ENCODE measurements around the gene RNF5.

RNF5 gene

GRCh38 chr6:32151863-32152768 is 26.1 kb upstream of the RNF5 start, which contains the start of gene PRRT1:
PRRT1 (minus strand) TSS chr6:32151939; CDS start chr6:32151827, 112 bp downstream.
- peak in 32 of 58 donors; percentile 16 to 69 (median 37) for DNase-seq

- peak in 15 of 58 donors; percentile 11 to 50 (median 35) for DNase-seq
Measured at GRCh38 chr6:32152769-32153563, 25.2 kb upstream of the RNF5 start.

GRCh38 chr6:32153564-32154513 is 24.4 kb upstream of the RNF5 start, which contains the start of gene PPT2:
PPT2 (plus strand) TSS chr6:32154141; CDS start chr6:32154595, 454 bp downstream.
- peak; percentile 51 to 95 (median 87) for DNase-seq

GRCh38 chr6:32154514-32155161 is 23.6 kb upstream of the RNF5 start:
- DNase-seq: peak in 43 of 58 donors; percentile 23 to 79 (median 55)

GRCh38 chr6:32156891-32157290 is 21.3 kb upstream of the RNF5 start:
- no peak for DNase-seq

- DNase-seq: no peak
Measured at GRCh38 chr6:32158052-32158451, 20.2 kb upstream of the RNF5 start.

GRCh38 chr6:32163559-32164258 is 14.5 kb upstream of the RNF5 start:
- DNase-seq: peak in 1 of 58 donors; percentile 13

GRCh38 chr6:32164295-32164694 is 13.9 kb upstream of the RNF5 start, which contains the start of gene EGFL8:
EGFL8 (plus strand) TSS chr6:32164595; CDS start chr6:32166166, 1,571 bp downstream.
- DNase-seq: no peak

- DNase-seq: no peak
Measured at GRCh38 chr6:32166411-32167061, 11.7 kb upstream of the RNF5 start.

GRCh38 chr6:32167154-32167760 is 10.9 kb upstream of the RNF5 start:
- DNase-seq: no peak

- no peak for DNase-seq
Measured at GRCh38 chr6:32167761-32168262, 10.4 kb upstream of the RNF5 start.

GRCh38 chr6:32168350-32168749 is 9.9 kb upstream of the RNF5 start:
- no peak for DNase-seq

GRCh38 chr6:32168807-32169591 is 9.2 kb upstream of the RNF5 start:
- no peak for DNase-seq

- DNase-seq: no peak
Measured at GRCh38 chr6:32170294-32170693, 7.9 kb upstream of the RNF5 start.

GRCh38 chr6:32171234-32171633 is 7.0 kb upstream of the RNF5 start:
- DNase-seq: no peak

GRCh38 chr6:32173051-32173727 is 5.0 kb upstream of the RNF5 start:
- DNase-seq: no peak

- DNase-seq: no peak
Measured at GRCh38 chr6:32174416-32174815, 3.8 kb upstream of the RNF5 start.
